ENCODE results near the gene ALX4.

- TF ChIP-seq CTCF (IDR thresholded peaks at IDR 0.05) (peak; percentile 37), EZH2 (IDR thresholded peaks at IDR 0.05) (peak; percentile 97), EZH2phosphoT487 (IDR thresholded peaks at IDR 0.05) (peak; percentile 93)
Measured at GRCh38 chr11:44316659-44317240, 6.8 kb upstream of the ALX4 start.

Data from neural progenitor cell (in vitro differentiated cells).